Nephron (organoid): Measurements from ENCODE around the gene FLRT1.
A peak's percentile ranks its signal among the peaks of the same experiment; 100 is the strongest.

Experiments
- H3K27ac Mint-ChIP-seq, 3 experiments: 2 replicates each; pipeline ENCODE4 v1.8.0; 2020; ENCODE audit warnings: mixed read lengths in 3 of 3, mild to moderate bottlenecking in 2 of 3, moderate library complexity in 1 of 3
- H3K27me3 Mint-ChIP-seq: 2 replicates; pipeline ENCODE4 v1.8.0; 2021; ENCODE audit warnings: low read depth, mild to moderate bottlenecking, moderate library complexity, mixed read lengths
- H3K36me3 Mint-ChIP-seq: 2 replicates; pipeline ENCODE4 v1.8.0; 2020; ENCODE audit warnings: low read depth, mixed read lengths
- H3K4me1 Mint-ChIP-seq: 2 replicates; pipeline ENCODE4 v1.8.0; 2020; ENCODE audit warnings: mixed read lengths
- H3K4me3 Mint-ChIP-seq, 3 experiments: 2 replicates each; pipeline ENCODE4 v1.8.0; 2020; ENCODE audit warnings: mild to moderate bottlenecking in 3 of 3, mixed read lengths in 3 of 3, moderate library complexity in 2 of 3
- H3K9me3 Mint-ChIP-seq: 2 replicates; pipeline ENCODE4 v1.8.0; 2020; ENCODE audit warnings: mixed read lengths
- TF ChIP-seq, protein P1 (sequence below), 3 experiments: fragments of 200-600 bp; sonication (generic); IDR thresholded peaks; one replicate each; pipeline ENCODE4 v1.5.0; 2021; ENCODE audit warnings: antibody characterized with exemption in 3 of 3; ENCODE audit not compliant: unreplicated experiment in 3 of 3

The FLRT1 gene

DNA sequence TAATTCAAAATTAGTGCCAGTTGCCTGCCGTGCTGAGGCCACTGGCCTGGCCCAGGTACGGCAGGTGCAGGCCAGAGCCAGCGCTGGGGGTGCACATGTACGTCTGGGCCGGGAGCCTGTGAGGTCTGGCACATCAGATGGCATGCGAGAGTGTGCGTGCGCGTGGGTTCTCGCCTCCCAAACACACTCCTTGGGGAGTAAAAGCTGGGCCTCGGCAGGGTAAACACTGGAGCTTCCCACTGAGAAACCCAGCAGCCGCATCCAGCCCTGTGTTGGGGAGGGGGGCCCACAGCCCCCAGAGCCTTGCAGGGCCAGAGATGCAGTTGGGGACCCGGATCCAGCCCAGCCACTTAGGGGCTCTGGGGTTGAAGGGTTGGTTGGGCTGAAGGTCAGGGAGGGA, 37.8 kb downstream of the FLRT1 start:
- Mint-ChIP-seq H3K27ac (no peak overlapping the region), H3K36me3 (no peaks in the 10 kb centered on the region), H3K4me3 (no peak overlapping the region), H3K9me3 (no peaks in the 10 kb centered on the region), H3K27me3 (peaks cover 7% of the 10 kb centered on the region), H3K4me1 (peaks cover 54% of the 10 kb centered on the region)
- TF ChIP-seq, protein P1, sequence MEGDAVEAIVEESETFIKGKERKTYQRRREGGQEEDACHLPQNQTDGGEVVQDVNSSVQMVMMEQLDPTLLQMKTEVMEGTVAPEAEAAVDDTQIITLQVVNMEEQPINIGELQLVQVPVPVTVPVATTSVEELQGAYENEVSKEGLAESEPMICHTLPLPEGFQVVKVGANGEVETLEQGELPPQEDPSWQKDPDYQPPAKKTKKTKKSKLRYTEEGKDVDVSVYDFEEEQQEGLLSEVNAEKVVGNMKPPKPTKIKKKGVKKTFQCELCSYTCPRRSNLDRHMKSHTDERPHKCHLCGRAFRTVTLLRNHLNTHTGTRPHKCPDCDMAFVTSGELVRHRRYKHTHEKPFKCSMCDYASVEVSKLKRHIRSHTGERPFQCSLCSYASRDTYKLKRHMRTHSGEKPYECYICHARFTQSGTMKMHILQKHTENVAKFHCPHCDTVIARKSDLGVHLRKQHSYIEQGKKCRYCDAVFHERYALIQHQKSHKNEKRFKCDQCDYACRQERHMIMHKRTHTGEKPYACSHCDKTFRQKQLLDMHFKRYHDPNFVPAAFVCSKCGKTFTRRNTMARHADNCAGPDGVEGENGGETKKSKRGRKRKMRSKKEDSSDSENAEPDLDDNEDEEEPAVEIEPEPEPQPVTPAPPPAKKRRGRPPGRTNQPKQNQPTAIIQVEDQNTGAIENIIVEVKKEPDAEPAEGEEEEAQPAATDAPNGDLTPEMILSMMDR (IDR thresholded peaks at IDR 0.05; ENCODE audit: unreplicated experiment in 3 of 3) = no peak

DNA sequence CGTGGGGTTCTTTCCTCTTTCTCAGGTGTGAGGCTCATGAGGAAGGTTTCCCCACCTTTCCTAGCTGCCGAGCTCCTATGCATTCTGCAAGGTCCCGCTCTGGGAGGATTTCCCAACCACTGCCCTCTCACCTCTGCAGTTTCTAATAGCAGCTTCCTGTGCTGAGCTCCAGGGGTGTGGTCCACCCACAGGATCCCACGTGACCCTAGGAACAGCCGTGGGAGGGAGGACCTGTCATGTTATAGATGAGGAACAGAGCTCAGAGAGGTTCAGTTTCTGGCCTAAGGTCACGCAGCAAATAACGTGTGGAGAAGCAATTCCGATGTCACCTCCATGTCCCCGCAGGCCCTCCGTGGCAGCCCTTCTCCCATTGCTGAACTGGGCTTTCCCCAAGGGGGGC, 38.5 kb downstream of the FLRT1 start:
- peaks cover 57% of the 10 kb centered on the region for H3K4me1 Mint-ChIP-seq
- H3K27me3 Mint-ChIP-seq = peaks cover 8% of the 10 kb centered on the region
- H3K9me3 Mint-ChIP-seq = no peaks in the 10 kb centered on the region
- H3K27ac Mint-ChIP-seq = peak overlapping the region in 1 of 3 experiments; percentile 28
- TF ChIP-seq, protein P1 (IDR thresholded peaks at IDR 0.05; ENCODE audit: unreplicated experiment in 3 of 3) = no peak
- H3K36me3 Mint-ChIP-seq = no peaks in the 10 kb centered on the region
- H3K4me3 Mint-ChIP-seq = no peak overlapping the region

DNA sequence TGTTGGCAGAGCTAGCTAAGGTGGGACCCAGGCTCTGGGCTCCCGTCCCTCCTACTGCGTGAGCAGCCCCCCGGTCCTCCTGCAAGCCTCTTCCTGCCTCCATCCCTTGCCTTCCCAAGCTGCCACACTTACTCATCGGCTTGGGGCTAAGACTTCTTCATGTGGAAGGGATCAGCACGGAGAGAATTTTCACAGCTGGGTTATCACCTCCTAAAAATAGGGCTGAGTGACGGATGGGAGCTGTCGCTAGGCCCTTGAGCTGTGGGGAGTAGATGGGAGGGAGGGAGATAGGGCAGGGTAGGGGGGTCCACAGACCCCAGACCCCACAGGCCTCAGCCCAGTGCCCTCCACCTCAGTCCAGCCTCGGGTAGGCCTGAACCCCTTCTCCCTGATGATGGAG, 41.0 kb downstream of the FLRT1 start:
- TF ChIP-seq, protein P1 (IDR thresholded peaks at IDR 0.05; ENCODE audit: unreplicated experiment in 3 of 3) = no peak

DNA sequence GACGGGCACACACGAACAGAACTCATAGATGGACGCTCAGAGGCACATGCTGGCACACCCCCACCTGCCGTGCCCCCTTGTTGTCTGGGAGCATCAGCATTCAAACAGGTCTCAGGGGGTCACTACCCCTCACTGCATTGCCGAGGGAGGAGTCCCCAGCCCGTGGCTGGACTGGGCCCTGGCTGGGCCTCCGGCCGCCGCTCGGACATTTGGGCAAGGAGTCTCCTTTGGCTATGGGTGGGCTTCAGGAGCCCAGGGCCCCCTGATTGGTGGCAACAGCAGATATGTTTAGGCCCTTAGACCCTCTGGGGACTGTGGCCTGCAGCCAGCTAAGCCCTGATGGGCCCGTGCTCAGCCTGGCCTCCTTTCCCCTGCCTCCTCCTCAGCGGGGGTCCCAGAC, 41.9 kb downstream of the FLRT1 start:
- TF ChIP-seq, protein P1 (IDR thresholded peaks at IDR 0.05; ENCODE audit: unreplicated experiment in 3 of 3) = no peak
- Mint-ChIP-seq H3K4me3 (no peak overlapping the region), H3K27ac (no peak overlapping the region), H3K36me3 (no peaks in the 10 kb centered on the region), H3K4me1 (peaks cover 42% of the 10 kb centered on the region), H3K9me3 (no peaks in the 10 kb centered on the region), H3K27me3 (peaks cover 20% of the 10 kb centered on the region)

More for the DNA sequence above, 41.0 kb downstream of the FLRT1 start:
- peaks cover 15% of the 10 kb centered on the region for H3K27me3 Mint-ChIP-seq
- peak overlapping the region in 2 of 3 experiments; percentile 48 to 57 for H3K27ac Mint-ChIP-seq
- no peak overlapping the region for H3K4me3 Mint-ChIP-seq
- H3K4me1 Mint-ChIP-seq = peaks cover 49% of the 10 kb centered on the region
- no peaks in the 10 kb centered on the region for H3K36me3 Mint-ChIP-seq
- no peaks in the 10 kb centered on the region for H3K9me3 Mint-ChIP-seq

DNA sequence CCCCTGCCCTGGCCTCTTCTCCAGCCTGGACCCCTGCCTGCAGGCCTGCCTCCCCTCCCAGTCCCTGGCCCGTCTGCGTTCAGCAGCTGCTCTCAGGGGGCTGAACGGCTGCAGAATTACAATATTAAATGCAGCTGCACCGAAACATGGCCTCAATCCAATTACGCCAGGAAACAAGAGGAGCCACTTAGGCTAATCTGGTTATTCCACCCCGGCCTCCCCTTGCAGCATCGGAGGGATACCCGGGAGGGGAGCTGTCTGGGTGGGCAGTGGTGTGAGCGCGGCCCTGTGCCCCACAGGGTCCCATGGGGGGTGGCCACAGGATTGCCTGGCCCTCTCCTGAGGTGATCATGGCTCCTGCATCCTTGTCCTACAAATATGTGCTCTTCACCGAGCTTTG, 42.6 kb downstream of the FLRT1 start:
- no peaks in the 10 kb centered on the region for H3K36me3 Mint-ChIP-seq
- peak overlapping the region in 1 of 3 experiments; percentile 8 for H3K4me3 Mint-ChIP-seq
- H3K4me1 Mint-ChIP-seq = peaks cover 45% of the 10 kb centered on the region
- peak overlapping the region; percentile 67 to 72 (median 71) for H3K27ac Mint-ChIP-seq
- H3K9me3 Mint-ChIP-seq = no peaks in the 10 kb centered on the region
- H3K27me3 Mint-ChIP-seq = peaks cover 20% of the 10 kb centered on the region
- TF ChIP-seq, protein P1 (IDR thresholded peaks at IDR 0.05; ENCODE audit: unreplicated experiment in 3 of 3) = no peak

DNA sequence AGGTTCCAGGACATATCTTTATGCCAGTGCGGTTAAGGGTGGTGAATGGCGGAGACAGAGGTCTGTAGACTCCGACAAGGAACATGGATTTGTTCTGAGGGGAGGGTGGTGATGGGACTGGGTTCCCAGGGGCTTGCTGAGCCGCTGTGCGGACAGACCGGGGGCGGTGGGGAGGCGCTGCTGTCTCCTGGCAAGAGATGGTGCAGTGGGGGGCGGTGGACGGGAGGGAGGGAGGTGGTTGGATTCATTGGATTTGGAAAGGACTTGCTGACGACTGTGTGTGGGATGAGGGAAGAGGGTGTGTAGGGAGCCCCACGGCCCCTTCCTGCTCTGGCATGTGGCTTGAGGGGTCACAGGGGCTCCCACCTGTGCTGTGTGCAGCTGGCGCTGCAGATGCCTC, 43.2 kb downstream of the FLRT1 start:
- H3K4me3 Mint-ChIP-seq = peak overlapping the region in 1 of 3 experiments; percentile 45
- H3K9me3 Mint-ChIP-seq = no peaks in the 10 kb centered on the region
- no peaks in the 10 kb centered on the region for H3K36me3 Mint-ChIP-seq

More for the DNA sequence above, 43.2 kb downstream of the FLRT1 start:
- H3K4me1 Mint-ChIP-seq = peaks cover 51% of the 10 kb centered on the region
- H3K27me3 Mint-ChIP-seq = peaks cover 20% of the 10 kb centered on the region
- TF ChIP-seq, protein P1 (IDR thresholded peaks at IDR 0.05; ENCODE audit: unreplicated experiment in 3 of 3) = no peak
- peak overlapping the region; percentile 67 to 72 (median 71) for H3K27ac Mint-ChIP-seq
